Activated CD4-positive, alpha-beta T cell treated with anti-CD3 and anti-CD28 coated beads, Interleukin-2, amount 10 ng/mL, durations not matched to agents 24 days and 14 days (primary cell): ENCODE measurements around the gene COPS9. TPM values are rescaled to one million over a fixed set of nuclear protein-coding genes. Genes with fewer than 3 reads are reported as not detected.

Experiments used
- DNase-seq: peaks from one replicate; pipeline ENCODE4 v3.0.0; 2022
- H3K27ac Mint-ChIP-seq: one replicate; pipeline ENCODE4 v1.8.0; 2022; ENCODE audit warnings: mild to moderate bottlenecking, mixed read lengths
- H3K27me3 Mint-ChIP-seq: one replicate; pipeline ENCODE4 v1.8.0; 2022; ENCODE audit warnings: mixed read lengths
- H3K36me3 Mint-ChIP-seq: one replicate; pipeline ENCODE4 v1.8.0; 2022; ENCODE audit warnings: low read depth, mild to moderate bottlenecking, mixed read lengths
- H3K4me1 Mint-ChIP-seq: one replicate; pipeline ENCODE4 v1.8.0; 2021; ENCODE audit warnings: mixed read lengths
- H3K4me3 Mint-ChIP-seq: one replicate; pipeline ENCODE4 v1.8.0; 2022; ENCODE audit warnings: mild to moderate bottlenecking, moderate library complexity, mixed read lengths
- H3K9me3 Mint-ChIP-seq: one replicate; pipeline ENCODE4 v1.8.0; 2021; ENCODE audit warnings: mixed read lengths
- intact Hi-C: fragments of 100-400 bp; cut with micrococcal nuclease; formaldehyde crosslinking; loops from one replicate; pipeline ENCODE4 v1.15.1; 2023
- total RNA-seq: library from RNA; stranded (reverse); gene quantifications from 2 replicates; pipeline ENCODE4 v1.2.3, GENCODE V29; 2022

The COPS9 gene
- total RNA-seq, 1 donor from 2014 or later, result 135 TPM

- intact Hi-C loops, result loop anchor here (10.0 kb wide), 2 partner anchors 425 to 1105 kb away; partner anchors contain the start of genes DUSP28 and RNPEPL1
- H3K36me3 Mint-ChIP-seq, result peaks cover 2% of the 10 kb centered on the region
- H3K4me1 Mint-ChIP-seq, result peaks cover 15% of the 10 kb centered on the region
- H3K27me3 Mint-ChIP-seq, result no peaks in the 10 kb centered on the region
- DNase-seq, result no peak
- H3K9me3 Mint-ChIP-seq, result no peaks in the 10 kb centered on the region
- H3K27ac Mint-ChIP-seq, result no peak overlapping the region
- H3K4me3 Mint-ChIP-seq, result no peak overlapping the region
Observed at GRCh38 chr2:240139666-240140393, 3.7 kb upstream of the COPS9 start.

- no peak overlapping the region for H3K4me3 Mint-ChIP-seq
- H3K27ac Mint-ChIP-seq, result no peak overlapping the region
- H3K27me3 Mint-ChIP-seq, result no peaks in the 10 kb centered on the region
- intact Hi-C loops, result loop anchor here (10.0 kb wide), 1 partner anchor 426 kb away; the partner anchor contains the start of genes DUSP28 and RNPEPL1
- DNase-seq, result no peak
- peaks cover 2% of the 10 kb centered on the region for H3K36me3 Mint-ChIP-seq
- H3K9me3 Mint-ChIP-seq, result no peaks in the 10 kb centered on the region
- H3K4me1 Mint-ChIP-seq, result peaks cover 19% of the 10 kb centered on the region
Observed at GRCh38 chr2:240139011-240139441, 2.9 kb upstream of the COPS9 start.

GRCh38 chr2:240138254-240138984, 2.3 kb upstream of the COPS9 start:
- no peak overlapping the region for H3K27ac Mint-ChIP-seq
- no peak for DNase-seq
- no peaks in the 10 kb centered on the region for H3K27me3 Mint-ChIP-seq
- intact Hi-C loops, result loop anchor here (10.0 kb wide), 1 partner anchor 426 kb away; the partner anchor contains the start of genes DUSP28 and RNPEPL1
- H3K4me1 Mint-ChIP-seq, result peaks cover 21% of the 10 kb centered on the region
- no peaks in the 10 kb centered on the region for H3K9me3 Mint-ChIP-seq
- H3K4me3 Mint-ChIP-seq, result no peak overlapping the region
- peaks cover 2% of the 10 kb centered on the region for H3K36me3 Mint-ChIP-seq

GRCh38 chr2:240137596-240138253, 1.6 kb upstream of the COPS9 start:
- Mint-ChIP-seq H3K36me3 (peaks cover 7% of the 10 kb centered on the region), H3K4me3 (peak overlapping the region; percentile 94), H3K27me3 (no peaks in the 10 kb centered on the region), H3K9me3 (no peaks in the 10 kb centered on the region), H3K27ac (no peak overlapping the region), H3K4me1 (peaks cover 21% of the 10 kb centered on the region)
- DNase-seq, result no peak
- intact Hi-C loops, result loop anchor here (10.0 kb wide), 1 partner anchor 427 kb away; the partner anchor contains the start of genes DUSP28 and RNPEPL1

- peaks cover 15% of the 10 kb centered on the region for H3K36me3 Mint-ChIP-seq
- peaks cover 21% of the 10 kb centered on the region for H3K4me1 Mint-ChIP-seq
- peak overlapping the region; percentile 85 for H3K27ac Mint-ChIP-seq
- DNase-seq, result no peak
- peak overlapping the region; percentile 94 for H3K4me3 Mint-ChIP-seq
- no peaks in the 10 kb centered on the region for H3K9me3 Mint-ChIP-seq
- intact Hi-C loops, result loop anchor here (1.0 to 10.0 kb wide), 2 partner anchors 111 to 428 kb away; partner anchors contain the start of genes DUSP28, NDUFA10 and RNPEPL1
- no peaks in the 10 kb centered on the region for H3K27me3 Mint-ChIP-seq
Observed at GRCh38 chr2:240136671-240137292, 677 bp upstream of the COPS9 start.

- Mint-ChIP-seq H3K9me3 (no peaks in the 10 kb centered on the region), H3K27ac (peak overlapping the region; percentile 87), H3K27me3 (no peaks in the 10 kb centered on the region), H3K4me3 (peak overlapping the region; percentile 94), H3K4me1 (peaks cover 21% of the 10 kb centered on the region), H3K36me3 (peaks cover 22% of the 10 kb centered on the region)
- intact Hi-C loops, result loop anchor here (1.0 to 10.0 kb wide), 2 partner anchors 110 to 429 kb away; partner anchors contain the start of genes DUSP28, NDUFA10 and RNPEPL1
- no peak for DNase-seq
Observed at GRCh38 chr2:240135706-240136012, 446 bp downstream of the COPS9 start.

- Mint-ChIP-seq H3K27ac (peak overlapping the region; percentile 87), H3K36me3 (peaks cover 25% of the 10 kb centered on the region), H3K4me1 (peaks cover 21% of the 10 kb centered on the region), H3K4me3 (peak overlapping the region; percentile 94), H3K9me3 (no peaks in the 10 kb centered on the region), H3K27me3 (no peaks in the 10 kb centered on the region)
- intact Hi-C loops, result loop anchor here (10.0 kb wide), 1 partner anchor 430 kb away; the partner anchor contains the start of genes DUSP28 and RNPEPL1
- no peak for DNase-seq
Observed at GRCh38 chr2:240134956-240135520, 1.1 kb downstream of the COPS9 start.

GRCh38 chr2:240134466-240134865, 1.6 kb downstream of the COPS9 start:
- Mint-ChIP-seq H3K27ac (peak overlapping the region; percentile 73), H3K27me3 (no peaks in the 10 kb centered on the region), H3K4me1 (peaks cover 21% of the 10 kb centered on the region), H3K9me3 (no peaks in the 10 kb centered on the region), H3K36me3 (peaks cover 30% of the 10 kb centered on the region), H3K4me3 (peak overlapping the region; percentile 94)
- DNase-seq, result no peak
- intact Hi-C loops, result loop anchor here (10.0 kb wide), 1 partner anchor 430 kb away; the partner anchor contains the start of genes DUSP28 and RNPEPL1

GRCh38 chr2:240133401-240133800, 2.7 kb downstream of the COPS9 start:
- intact Hi-C loops, result loop anchor here (10.0 kb wide), 1 partner anchor 431 kb away; the partner anchor contains the start of genes DUSP28 and RNPEPL1
- Mint-ChIP-seq H3K27me3 (no peaks in the 10 kb centered on the region), H3K27ac (no peak overlapping the region), H3K9me3 (no peaks in the 10 kb centered on the region), H3K4me1 (peaks cover 21% of the 10 kb centered on the region), H3K4me3 (peak overlapping the region; percentile 50), H3K36me3 (peaks cover 30% of the 10 kb centered on the region)
- no peak for DNase-seq

- no peak overlapping the region for H3K27ac Mint-ChIP-seq
Observed at GRCh38 chr2:240132651-240132980, 3.5 kb downstream of the COPS9 start.

GRCh38 chr2:240131941-240132650, 4.0 kb downstream of the COPS9 start:
- Mint-ChIP-seq H3K27ac (no peak overlapping the region), H3K36me3 (peaks cover 34% of the 10 kb centered on the region), H3K9me3 (no peaks in the 10 kb centered on the region), H3K4me3 (no peak overlapping the region), H3K27me3 (no peaks in the 10 kb centered on the region), H3K4me1 (peaks cover 19% of the 10 kb centered on the region)
- intact Hi-C loops, result loop anchor here (10.0 kb wide), 1 partner anchor 433 kb away; the partner anchor contains the start of genes DUSP28 and RNPEPL1
- no peak for DNase-seq

More at GRCh38 chr2:240132651-240132980, 3.5 kb downstream of the COPS9 start:
- intact Hi-C loops, result loop anchor here (10.0 kb wide), 1 partner anchor 432 kb away; the partner anchor contains the start of genes DUSP28 and RNPEPL1
- no peaks in the 10 kb centered on the region for H3K27me3 Mint-ChIP-seq
- peaks cover 21% of the 10 kb centered on the region for H3K4me1 Mint-ChIP-seq
- no peak for DNase-seq
- H3K36me3 Mint-ChIP-seq, result peaks cover 32% of the 10 kb centered on the region
- no peak overlapping the region for H3K4me3 Mint-ChIP-seq
- no peaks in the 10 kb centered on the region for H3K9me3 Mint-ChIP-seq

GRCh38 chr2:240131296-240131695, 4.8 kb downstream of the COPS9 start:
- no peak overlapping the region for H3K27ac Mint-ChIP-seq
- intact Hi-C loops, result loop anchor here (10.0 kb wide), 1 partner anchor 434 kb away; the partner anchor contains the start of genes DUSP28 and RNPEPL1
- H3K27me3 Mint-ChIP-seq, result no peaks in the 10 kb centered on the region
- peaks cover 39% of the 10 kb centered on the region for H3K36me3 Mint-ChIP-seq
- no peak overlapping the region for H3K4me3 Mint-ChIP-seq
- H3K4me1 Mint-ChIP-seq, result peaks cover 15% of the 10 kb centered on the region
- DNase-seq, result no peak
- H3K9me3 Mint-ChIP-seq, result no peaks in the 10 kb centered on the region
